Stimulated activated CD4-positive, alpha-beta T cell treated with anti-CD3 and anti-CD28 coated beads, TNF-alpha, amount 100 ng/mL, for 1 hour (primary cell): Measurements from ENCODE around the gene TFPI.

Source experiments
- DNase-seq, 3 donors: peaks; one replicate each; pipeline ENCODE4 v3.0.0-alpha.2; 2020; ENCODE audit warnings: low read depth in 3 of 3, low spot score in 1 of 3

TFPI gene

DNA sequence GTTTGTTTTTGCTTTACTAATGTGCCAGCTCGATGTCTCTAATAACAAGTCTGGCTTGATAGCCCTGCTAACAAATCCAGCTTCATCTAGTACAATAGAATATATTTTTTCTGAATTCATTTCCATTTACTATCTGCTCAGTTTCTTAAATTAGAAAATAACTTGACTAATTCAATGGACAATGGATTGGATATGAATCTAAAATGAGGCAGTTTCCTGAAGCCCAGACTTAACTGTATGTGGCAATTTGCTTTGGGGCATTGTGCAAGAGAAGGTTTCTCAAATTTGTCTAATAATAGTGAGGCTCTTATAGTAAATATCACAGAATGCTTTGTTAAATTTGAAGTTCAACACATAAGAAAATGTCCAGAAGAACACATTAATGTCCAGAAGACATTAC lies 132.0 kb downstream of the TFPI start:
- no peak for DNase-seq

DNA sequence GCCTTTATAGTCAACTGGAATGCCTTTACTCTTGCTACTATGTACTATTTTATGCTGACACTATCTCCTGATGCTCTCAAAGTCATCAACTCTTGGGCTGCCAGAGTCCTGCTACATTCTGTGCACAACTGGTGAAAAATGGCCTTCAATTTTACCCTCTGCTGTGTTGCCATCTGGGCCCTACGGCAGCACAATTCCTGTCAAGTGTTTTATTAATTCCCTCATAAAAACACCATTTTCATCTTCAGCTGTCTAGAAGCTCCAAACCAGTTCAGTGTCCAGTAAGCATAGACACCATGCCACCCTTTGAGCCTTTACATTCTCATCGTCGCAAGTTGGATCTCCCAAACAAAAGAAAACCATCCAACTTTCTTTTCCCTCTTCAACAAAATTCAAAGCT lies 132.7 kb downstream of the TFPI start:
- DNase-seq = no peak

GRCh38 chr2:187419808-187420207 lies 134.4 kb downstream of the TFPI start:
- DNase-seq = no peak

DNA sequence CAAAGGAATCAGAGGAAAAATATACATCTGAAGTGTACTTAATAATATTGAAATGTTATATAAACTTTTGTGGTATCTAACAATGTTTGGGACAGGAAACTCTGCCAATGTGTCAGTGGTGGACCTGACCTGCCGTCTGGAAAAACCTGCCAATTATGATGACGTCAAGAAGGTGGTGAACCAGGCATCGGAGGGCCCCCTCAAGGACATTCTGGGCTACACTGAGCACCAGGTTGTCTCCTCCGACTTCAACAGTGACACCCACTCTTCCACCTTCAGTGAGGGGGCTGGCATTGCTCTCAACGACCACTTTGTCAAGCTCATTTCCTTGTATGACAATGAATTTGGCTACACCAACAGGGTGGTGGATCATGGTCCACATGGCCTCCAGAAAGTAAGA lies 138.8 kb downstream of the TFPI start:
- DNase-seq = no peak
